Measurements from ENCODE around the gene SIGLEC11.
A peak's percentile ranks its signal among the peaks of the same experiment; 100 is the strongest.

Gene SIGLEC11

GRCh38 chr19:50003254-50003788 is 42.3 kb upstream of the SIGLEC11 start:
- no peaks in the 10 kb centered on the region for H3K4me1 Mint-ChIP-seq
- no peaks in the 10 kb centered on the region for H3K27me3 Mint-ChIP-seq (ENCODE audit: low read depth, poor library complexity)
- H3K9me3 Mint-ChIP-seq: no peaks in the 10 kb centered on the region
- no peak for TF ChIP-seq CTCF (IDR thresholded peaks at IDR 0.05)
- H3K4me3 Mint-ChIP-seq: no peak overlapping the region
- no peak for DNase-seq
- H3K36me3 Mint-ChIP-seq (ENCODE audit: low read depth): peaks cover 22% of the 10 kb centered on the region
- H3K27ac Mint-ChIP-seq: no peak overlapping the region

- no peak for DNase-seq
- H3K36me3 Mint-ChIP-seq (ENCODE audit: low read depth): peaks cover 22% of the 10 kb centered on the region
- H3K4me1 Mint-ChIP-seq: peaks cover 4% of the 10 kb centered on the region
- H3K27me3 Mint-ChIP-seq (ENCODE audit: low read depth, poor library complexity): no peaks in the 10 kb centered on the region
- H3K27ac Mint-ChIP-seq: peak overlapping the region; percentile 57
- no peaks in the 10 kb centered on the region for H3K9me3 Mint-ChIP-seq
- TF ChIP-seq CTCF (IDR thresholded peaks at IDR 0.05): no peak
- no peak overlapping the region for H3K4me3 Mint-ChIP-seq
Observed at GRCh38 chr19:50002386-50002960, 41.5 kb upstream of the SIGLEC11 start.

DNA sequence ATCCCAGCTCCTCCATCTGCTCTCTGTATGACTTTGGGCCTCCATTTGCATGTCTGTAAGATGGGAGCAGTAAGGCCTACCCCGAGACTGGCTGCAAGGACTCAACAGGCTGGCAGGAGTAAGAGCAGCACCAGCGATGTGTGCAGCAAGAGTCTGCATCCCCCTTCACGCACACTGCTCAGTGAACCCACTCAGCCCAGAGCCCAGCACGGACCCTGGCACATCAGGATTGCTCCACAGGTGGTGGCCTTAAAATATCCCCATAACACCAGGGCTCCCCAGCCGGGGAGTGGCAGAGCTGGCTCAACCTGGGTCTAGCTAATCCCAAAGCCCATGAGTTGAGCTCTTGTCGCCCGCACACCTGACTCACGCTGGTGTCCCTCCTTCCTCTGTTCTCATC is 40.8 kb upstream of the SIGLEC11 start:
- Mint-ChIP-seq H3K27ac (peak overlapping the region; percentile 57), H3K36me3 (ENCODE audit: low read depth) (peaks cover 19% of the 10 kb centered on the region), H3K4me1 (peaks cover 4% of the 10 kb centered on the region), H3K9me3 (no peaks in the 10 kb centered on the region), H3K27me3 (ENCODE audit: low read depth, poor library complexity) (no peaks in the 10 kb centered on the region), H3K4me3 (no peak overlapping the region)
- TF ChIP-seq CTCF (IDR thresholded peaks at IDR 0.05): no peak
- no peak for DNase-seq

DNA sequence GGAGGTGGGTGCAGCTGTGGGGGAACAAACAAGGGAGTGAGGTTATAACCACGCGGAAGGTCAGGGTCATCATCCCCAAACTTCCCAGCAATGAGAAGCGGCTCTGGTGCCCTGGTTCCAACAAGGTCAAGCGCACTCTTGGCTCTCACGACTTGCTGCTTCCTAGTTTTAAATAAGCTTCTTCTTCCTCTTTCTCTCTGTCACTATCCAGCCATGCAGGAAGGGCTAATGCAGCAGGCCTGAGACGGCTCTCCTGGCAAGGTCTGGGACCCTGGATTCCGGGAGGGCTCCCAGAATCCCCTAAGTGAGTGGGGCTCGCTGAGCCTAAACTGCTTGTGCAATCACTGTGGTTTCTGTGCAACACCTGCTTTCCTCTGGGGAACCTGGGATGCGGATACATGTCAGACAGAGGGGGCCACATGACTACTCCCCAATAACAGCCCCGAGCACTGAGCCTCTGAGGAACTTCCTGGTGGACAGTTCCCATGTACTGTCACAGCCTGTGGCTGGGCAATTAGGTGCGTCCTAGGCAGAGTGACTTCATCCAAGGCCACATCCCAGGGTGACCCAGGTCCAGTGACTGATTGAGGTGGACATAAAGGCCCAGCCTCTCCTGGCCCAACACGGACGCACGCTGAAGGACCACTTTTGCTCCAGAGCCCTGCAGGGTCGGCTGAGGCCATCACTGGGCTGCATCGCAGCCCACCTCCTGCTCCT is 40.0 kb upstream of the SIGLEC11 start:
- H3K27me3 Mint-ChIP-seq (ENCODE audit: low read depth, poor library complexity): no peaks in the 10 kb centered on the region
- DNase-seq: no peak
- H3K36me3 Mint-ChIP-seq (ENCODE audit: low read depth): peaks cover 18% of the 10 kb centered on the region
- no peaks in the 10 kb centered on the region for H3K9me3 Mint-ChIP-seq
- H3K4me1 Mint-ChIP-seq: peaks cover 4% of the 10 kb centered on the region
- no peak overlapping the region for H3K27ac Mint-ChIP-seq
- no peak overlapping the region for H3K4me3 Mint-ChIP-seq
- no peak for TF ChIP-seq CTCF (IDR thresholded peaks at IDR 0.05)

- H3K27ac Mint-ChIP-seq: no peak overlapping the region
- peaks cover 20% of the 10 kb centered on the region for H3K36me3 Mint-ChIP-seq (ENCODE audit: low read depth)
- no peaks in the 10 kb centered on the region for H3K27me3 Mint-ChIP-seq (ENCODE audit: low read depth, poor library complexity)
- no peak for TF ChIP-seq CTCF (IDR thresholded peaks at IDR 0.05)
- H3K4me3 Mint-ChIP-seq: no peak overlapping the region
- H3K4me1 Mint-ChIP-seq: peaks cover 4% of the 10 kb centered on the region
- no peak for DNase-seq
- H3K9me3 Mint-ChIP-seq: no peaks in the 10 kb centered on the region
Observed at GRCh38 chr19:50000038-50000840, 39.3 kb upstream of the SIGLEC11 start.
